GM18867 (cell line): ENCODE results near the gene RALGAPA1.

Source experiments
- ATAC-seq: cut with Tn5 transposase; IDR thresholded peaks from one replicate; pipeline ENCODE4 v1.9.1; 2021; ENCODE audit warnings: mild to moderate bottlenecking, moderate library complexity; ENCODE audit not compliant: unreplicated experiment

RALGAPA1 gene

DNA sequence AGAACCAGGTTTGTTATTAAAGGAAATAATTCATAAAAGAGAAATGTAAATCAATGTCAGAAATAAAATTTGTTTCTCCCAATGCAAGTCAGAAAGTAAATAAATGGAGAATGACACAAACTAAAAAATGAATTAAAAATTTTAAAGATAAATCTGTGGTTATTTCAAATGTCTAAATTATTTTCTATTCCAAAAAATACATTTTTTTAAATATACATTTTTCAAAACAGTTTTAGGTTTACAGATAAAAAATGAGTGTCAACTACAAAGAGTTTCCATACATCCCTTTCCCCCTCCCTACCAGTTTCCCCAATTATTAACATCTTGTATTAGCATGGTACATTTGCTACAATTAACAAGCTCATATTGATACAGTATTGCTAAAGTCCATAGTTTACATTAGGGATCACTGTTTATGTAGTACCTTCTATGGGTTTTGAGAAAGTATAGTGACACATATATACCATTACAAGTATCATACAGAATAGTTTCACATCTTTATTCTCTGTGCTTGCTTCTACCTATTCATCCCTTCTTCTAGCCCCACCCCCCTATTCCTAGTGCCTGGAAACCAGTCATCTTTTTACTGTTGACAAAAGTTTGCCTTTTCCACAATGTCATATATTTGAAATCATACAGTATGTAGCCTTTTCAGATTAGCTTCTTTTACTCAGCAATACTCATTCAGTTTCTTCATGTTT lies 104.2 kb downstream of the RALGAPA1 start:
- no peak for ATAC-seq

DNA sequence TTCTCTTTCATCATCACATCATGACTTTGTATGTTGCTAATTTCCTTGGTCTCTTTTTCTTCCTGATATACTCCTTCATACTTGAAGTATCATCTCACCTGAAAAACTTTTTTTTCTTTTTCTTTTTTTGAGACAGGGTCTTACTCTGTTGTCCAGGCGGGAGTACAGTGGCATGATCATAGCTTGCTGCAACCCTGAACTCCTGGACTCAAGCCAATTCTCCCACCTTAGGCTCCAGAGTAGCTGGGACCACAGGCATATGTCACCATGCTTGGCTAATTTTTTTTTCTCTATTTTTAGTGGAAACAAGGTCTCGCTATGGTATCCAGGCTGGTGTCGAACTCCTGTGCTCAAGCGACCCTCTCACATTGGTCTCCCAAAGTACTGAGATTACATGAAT lies 107.6 kb downstream of the RALGAPA1 start:
- ATAC-seq: no peak

DNA sequence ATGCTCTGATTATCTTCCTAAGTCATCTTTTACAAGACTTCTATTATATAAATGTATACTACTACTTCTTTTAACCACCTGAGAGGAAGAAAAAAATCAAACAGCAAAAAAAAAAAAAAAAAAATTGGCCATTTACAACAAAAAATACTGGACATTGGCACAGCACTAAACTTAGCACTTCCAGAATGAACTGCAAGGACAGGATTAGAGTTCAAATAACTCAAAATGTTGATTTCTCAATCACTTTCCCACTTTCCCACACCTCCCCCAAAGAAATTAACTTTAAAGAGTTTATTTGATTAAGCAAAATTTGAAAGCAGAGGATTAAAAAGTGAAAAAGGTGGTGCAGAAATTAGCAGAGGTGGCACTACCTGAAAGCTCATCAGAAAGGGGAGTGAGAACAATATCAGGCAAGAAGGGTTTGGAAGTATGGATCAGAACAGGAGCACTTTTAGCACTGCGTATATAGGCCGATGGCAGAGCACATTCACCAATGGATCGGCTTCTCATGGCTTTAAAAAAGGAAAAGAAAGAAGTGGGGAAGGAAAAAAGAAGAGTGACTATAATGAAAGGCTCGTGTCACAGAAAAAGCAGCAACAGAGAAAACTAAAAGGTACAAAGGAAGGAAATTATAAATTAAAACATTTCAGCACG lies 109.2 kb downstream of the RALGAPA1 start:
- ATAC-seq: no peak

DNA sequence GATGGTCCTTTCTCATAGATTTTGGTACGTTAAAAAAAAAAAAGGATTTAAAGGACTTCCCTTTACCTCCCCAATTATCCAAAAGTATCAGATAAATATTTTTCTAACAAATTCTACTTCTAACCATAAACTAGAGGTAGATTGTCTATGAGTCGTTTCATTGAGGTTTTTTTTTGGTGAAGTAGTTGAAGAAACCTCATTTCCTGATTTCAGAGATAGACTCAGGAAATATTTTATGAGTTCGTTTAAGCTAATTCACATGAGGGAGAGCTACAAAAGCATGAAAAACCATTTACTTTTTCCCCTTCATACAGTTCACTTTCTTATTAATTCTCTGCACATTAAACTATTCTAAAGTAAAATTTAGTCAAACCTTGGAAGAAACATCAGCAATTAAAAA lies 112.5 kb downstream of the RALGAPA1 start:
- ATAC-seq: no peak

DNA sequence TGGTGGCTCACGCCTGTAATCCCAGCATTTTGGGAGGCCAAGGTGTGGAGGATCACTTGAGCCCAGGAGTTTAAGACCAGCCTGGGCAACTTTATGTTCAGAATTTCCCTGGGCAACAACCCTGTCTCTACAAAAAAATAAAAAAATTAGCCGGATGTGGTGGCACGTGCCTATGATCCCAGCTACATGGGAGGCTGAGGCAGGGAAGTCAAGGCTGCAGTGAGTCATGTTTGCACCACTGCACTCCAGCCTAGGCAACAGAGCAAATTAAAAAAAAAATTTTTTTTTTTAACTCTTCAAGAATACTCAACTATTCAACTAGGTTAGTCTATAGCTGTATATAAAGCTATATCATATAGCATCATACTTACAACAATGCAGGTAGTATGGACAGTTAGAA lies 113.0 kb downstream of the RALGAPA1 start:
- no peak for ATAC-seq

DNA sequence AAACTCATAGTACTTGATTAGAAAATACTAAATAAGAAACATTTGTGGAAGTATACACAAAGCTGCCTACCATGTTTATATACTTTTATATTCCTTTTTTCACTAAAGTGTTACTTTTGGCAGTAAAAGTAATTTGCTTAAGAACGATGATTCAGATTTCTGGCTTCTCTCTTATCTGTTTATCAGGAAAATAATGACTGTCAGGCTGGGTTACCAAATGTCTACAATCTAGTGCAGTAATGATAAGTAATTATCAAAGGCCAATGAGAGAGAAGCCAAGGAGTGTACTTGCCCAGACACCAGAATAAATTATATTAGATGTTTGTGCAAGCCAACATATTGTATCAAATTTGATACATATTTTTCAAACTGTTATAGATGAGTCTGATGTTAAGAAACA lies 113.4 kb downstream of the RALGAPA1 start:
- no peak for ATAC-seq

DNA sequence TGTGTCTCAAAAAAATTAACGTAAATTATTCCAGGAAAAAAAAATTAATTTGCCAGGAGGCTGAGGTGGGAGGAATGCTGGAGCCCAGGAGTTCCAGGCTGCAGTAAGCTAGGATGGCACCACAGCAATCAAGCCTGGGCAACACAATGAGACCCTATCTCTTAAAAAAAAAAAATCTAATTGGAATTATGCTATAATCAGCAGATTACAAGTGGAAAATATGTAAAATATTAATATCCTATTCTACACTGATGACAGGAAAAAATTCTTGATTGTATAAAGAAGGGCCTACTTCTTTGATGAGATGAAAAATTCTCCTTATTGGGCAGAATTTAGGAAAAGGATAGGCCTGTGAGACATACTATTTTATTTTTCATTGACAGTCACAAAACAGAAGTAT lies 114.0 kb downstream of the RALGAPA1 start:
- ATAC-seq: no peak

DNA sequence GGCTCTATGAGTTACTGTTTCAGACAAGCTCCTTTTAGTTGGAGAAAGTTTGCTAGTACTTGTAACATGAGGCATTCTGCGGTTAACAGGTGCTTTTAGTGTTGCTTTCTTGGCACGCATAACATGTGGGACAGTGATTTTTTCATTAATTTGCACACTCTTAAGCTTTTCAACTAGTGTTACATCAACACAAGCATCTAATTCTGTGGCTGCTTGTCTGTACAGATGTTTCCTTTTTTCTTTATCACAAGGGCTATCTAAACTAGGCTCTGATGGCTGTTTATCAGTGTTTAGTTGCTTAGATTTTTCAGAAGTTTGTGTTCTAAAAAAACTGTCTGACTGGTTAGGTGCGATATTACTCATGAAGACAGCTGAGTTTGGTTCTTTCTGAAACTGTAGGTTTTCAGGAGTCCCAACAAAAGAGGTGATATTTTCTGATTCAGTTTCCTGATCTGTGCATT lies 120.1 kb downstream of the RALGAPA1 start:
- peak; percentile 76 for ATAC-seq

DNA sequence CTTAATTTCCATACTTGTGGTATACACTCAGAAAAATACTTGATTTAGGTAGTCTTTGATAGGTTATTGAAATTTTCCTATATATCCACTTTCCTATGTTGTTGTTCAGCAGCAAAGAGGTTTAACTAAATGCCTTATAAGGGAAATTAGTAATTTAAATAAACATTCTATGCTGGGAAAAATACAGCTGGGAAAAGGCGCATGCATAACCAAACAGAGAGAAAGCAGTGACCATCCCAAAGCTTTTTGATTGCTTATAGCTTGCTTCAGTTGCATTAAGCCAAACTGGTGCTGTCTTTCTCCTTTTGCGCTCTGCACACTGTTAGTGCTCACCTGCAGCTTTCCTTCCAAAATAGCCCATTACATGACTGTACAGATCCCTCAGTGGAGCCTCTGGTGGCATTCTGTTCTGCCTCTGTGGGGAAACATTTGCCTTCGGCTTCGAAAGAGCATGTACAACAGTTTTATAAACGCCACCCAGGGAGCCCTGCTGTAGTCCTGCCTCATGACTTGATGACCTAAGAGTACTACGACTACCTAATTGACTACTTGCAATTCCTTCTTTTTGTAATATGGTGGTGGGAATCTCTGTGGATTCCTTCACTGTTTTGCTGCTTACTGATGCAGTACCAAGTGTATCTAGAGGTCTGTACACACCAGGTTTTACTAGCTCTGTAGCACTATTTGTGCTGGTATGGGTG lies 120.8 kb downstream of the RALGAPA1 start:
- ATAC-seq: peak; percentile 26

DNA sequence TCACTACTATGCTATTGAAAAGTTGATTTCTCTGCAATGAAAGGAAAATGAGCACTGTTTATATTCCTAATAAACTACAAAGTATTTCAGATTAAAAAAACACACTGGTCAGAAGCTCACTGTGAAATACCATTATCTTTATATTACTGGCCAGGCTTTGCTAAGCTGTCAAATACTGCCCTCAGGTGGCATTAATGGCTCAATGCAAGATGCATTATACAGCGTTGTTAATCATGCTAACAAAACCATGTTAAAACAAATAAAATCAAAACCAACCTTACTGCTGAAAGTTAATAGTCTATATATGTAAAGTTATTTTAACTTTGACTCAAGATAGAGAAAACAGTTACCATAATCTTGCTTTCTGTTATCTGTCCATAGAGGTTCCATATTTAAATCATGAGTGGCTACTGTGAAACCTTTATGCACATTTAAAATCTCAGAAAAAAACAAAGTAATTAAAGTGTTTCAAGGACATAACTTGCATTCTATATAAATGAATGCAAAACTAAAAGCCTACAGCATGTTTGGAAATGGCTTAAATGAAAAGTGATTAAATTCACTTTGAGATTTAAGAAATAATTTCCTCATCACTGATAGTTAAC lies 121.7 kb downstream of the RALGAPA1 start:
- ATAC-seq: no peak

DNA sequence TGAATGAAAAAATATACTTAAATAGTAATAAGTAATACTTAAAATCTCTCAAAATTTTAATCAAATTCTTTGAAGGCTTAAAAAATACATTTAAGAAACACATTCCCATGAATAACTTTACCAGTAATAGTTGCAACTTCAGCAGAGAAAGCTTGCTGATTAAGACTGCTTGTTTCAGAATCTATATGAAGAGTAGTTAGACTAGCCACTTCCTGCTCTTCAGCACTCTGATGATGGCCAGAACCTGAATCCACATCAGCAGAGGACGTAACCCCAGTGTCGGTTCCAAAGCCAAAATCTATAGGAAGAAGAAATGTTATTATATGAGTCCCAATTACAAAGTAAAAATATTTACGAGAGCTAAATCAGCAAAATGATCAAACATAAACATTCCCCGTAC lies 125.4 kb downstream of the RALGAPA1 start:
- peak; percentile 70 for ATAC-seq

DNA sequence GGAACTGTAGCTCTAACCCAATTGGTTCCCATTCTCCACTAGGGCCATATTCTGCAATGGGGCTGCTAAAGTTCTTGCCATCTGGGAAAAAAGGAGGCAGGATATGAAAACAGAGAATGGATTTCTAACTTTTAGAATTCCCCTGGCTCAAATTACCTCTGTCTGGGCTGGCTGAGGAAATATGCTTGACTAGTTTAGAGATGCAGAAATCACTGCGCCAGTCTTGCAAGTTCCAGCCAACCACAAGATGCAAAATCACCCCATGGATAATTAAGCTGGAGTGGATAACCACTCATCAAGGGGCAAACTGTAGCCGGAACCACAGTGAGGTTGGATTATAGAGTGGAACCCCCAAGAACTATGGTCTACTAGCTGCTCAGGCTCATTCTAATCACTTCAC lies 126.3 kb downstream of the RALGAPA1 start:
- no peak for ATAC-seq

DNA sequence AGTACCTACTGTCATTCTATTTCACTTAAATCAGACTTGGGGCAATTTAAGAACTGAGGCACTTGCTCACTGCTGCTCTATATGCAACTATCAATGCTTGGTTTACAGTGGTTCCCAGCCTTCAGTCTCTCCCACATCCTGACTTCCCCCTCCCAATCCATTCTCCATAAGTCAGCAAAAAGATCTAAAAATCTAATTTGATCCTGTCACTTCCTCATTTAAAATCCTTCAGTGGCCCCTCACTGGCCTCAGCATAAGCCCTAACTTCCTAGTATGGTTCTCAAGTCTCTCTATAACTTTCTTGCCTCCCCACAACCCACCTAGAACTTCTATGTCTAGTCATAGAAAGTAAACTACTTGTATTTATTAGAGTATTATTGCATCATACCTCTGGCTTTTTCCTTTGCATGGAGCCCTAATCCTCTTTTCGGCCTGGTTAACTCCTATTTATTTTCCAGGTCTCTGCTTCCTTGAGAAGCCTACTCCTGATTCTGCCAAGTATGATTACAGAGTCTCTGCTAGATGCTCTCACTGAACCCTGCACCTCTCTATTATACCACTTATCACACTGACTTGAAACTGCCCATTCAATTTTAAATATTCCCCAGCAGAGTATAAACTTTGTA lies 130.6 kb downstream of the RALGAPA1 start:
- no peak for ATAC-seq

DNA sequence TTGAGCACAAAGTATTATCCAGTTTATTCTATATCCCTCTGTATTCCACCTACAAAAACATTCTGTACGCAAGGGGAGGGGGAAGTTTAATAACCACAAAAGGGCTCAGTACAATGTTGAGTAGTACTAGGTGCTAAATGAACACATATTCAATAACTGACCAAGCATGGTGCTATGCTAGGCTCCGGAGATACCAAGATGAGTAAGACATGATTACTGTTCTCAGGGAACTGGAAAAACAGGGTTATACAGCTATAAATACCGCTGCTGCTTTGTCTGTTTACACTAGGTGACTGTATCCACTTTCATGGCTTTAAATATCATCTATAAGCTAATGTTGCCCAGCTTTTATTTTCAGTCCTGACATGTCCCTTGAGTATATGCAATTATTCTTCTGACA lies 139.3 kb downstream of the RALGAPA1 start:
- ATAC-seq: peak; percentile 48

DNA sequence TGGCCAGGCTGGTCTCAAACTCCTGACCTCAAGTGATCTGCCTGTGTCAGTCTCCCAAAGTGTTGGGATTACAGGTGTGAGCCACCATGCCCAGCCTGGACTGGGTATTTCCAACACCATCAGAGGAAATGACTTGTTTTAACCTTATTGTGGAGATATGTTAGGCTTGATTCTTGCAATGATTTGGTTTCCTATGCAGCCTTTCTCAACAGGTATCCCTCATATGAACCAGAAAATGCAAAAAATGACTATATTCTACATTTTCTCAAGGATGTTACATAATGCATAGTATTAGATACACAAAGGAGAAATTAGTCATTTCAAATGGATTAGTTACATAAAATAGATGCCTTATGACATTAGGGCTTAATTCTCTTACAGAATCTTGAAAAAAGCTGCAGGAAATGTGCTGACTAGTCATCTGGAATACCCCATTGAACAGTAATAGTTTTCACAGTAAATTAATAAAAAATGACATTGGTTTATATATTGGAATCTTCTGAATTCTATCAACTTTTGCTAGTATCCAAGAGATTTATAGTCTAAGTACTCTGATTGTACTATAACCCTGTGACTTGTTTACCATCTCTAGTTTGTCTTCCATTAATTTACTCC lies 142.6 kb downstream of the RALGAPA1 start:
- ATAC-seq: no peak

DNA sequence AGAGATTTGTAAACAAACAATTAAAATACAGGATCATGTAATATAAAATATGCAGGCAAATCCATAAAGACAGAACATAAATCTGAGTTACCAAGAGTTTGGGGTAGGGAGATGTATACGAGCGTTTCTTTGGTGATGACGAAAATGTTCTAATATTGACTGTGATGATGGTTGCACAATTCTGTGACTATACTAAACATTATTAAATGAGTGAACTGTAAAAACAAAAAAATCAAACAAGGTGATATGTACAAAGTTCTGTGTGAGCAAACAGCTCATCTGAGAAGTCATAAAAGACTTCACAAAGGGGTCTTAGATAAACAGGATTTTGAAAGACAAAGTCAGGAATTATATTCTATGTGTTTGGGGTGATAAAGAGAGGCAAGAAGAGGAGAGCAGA lies 147.2 kb downstream of the RALGAPA1 start:
- no peak for ATAC-seq

DNA sequence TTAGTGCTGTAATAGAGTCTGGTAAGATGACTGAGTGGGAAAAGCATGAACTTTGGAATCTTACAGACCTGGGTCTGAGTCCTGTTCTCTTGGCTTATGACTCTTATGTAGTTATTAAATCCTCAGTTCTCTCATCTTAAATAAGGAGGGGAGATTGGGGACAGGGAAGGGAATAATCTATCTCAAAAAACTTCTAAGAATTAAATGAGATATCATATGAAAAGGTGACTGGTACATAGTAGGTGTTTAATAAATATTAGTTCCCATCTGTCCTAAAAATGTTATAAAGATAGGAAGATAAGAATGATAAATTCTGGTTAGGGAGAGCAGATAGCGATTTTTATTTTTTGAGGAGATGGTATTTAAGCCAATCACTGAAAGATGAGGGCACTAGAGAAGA lies 156.1 kb downstream of the RALGAPA1 start:
- no peak for ATAC-seq

DNA sequence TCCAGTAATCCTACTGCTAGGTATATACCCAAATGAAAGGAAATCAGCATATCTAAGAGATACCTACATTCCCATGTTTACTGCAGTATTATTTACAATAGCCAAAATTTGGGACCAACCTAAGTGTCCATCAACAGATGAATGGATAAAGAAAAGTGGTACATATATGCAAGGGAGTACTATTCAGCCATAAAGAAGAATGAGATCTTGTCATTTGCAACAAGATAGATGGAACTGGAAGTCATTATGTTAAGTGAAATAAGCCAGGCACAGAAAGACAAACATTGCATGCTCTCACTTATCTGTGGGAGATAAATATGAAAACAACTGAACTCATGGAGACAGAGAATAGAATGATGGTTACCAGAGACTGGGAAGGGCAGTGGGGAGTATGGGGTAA lies 165.6 kb downstream of the RALGAPA1 start:
- no peak for ATAC-seq

DNA sequence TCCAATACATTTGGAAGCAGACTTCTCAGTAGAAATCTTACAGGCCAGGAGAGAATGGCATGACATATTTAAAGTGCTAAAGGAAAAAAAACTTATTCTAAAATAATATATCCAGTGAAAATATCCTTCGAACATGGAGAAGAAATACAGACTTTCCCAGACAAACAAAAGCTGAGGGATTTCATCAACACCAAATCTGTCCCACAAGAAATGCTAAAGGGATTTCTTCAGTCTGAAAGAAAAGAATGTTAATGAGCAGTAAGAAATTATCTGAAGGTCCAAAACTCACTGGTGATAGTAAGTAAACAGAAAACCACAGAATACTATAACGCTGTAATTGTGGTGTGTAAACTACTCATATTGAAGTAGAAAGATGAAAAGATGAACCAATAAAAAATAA lies 171.2 kb downstream of the RALGAPA1 start:
- no peak for ATAC-seq

DNA sequence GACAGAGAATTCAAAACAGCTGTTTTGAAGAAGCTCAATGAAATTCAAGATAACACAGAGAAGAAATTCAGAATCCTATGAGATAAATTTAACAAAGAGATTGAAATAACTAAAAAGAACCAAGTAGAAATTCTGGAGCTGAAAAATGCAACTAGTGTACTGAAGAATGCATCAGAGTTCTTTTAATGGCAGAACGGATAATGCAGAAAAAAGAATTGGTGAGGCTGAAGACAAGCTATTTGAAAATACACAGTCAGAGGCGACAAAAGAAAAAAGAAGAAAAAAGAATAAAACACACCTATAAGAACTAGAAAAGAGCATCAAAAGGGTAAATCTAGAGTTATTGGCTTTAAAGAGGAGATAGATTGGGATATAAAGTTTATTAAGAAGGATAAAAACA lies 171.8 kb downstream of the RALGAPA1 start:
- ATAC-seq: no peak

DNA sequence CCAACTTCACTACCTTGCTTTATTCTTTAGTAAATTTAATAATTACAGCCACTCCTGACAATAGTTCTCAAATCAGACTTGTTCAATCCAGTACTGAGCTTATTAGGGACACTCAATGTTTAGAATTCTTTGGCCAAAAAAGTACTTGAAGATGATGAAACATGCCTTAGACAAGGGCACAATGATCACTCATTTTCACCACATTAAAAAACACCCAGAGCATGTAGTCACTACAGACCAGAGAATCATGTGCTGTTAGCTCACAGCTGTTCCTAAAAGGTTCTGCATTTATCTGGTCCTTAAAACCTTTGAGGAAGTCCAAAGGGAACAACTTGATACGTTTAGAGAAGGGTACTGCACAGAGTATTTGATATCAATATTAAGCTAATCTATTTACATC lies 176.4 kb downstream of the RALGAPA1 start:
- no peak for ATAC-seq
